PC-3 (cell line): ENCODE results near the gene BTBD2. TPM values are rescaled to one million over a fixed set of nuclear protein-coding genes. Genes with fewer than 3 reads are reported as not detected.

Experiments used
- ATAC-seq: fragments of 200-7000 bp; cut with Tn5 transposase; 2 replicates; pipeline ENCODE4 v1.9.1; 2020; ENCODE audit warnings: mild to moderate bottlenecking, moderate library complexity
- BruUV-seq: library from RNA; stranded (reverse); fragments of 400-500 nt; replicated peaks from 2 replicates; lab custom pipeline; 2021; lab: Mats Ljungman, UMichigan
- CTCF ChIA-PET: fragments of 300-600 bp; sonication (Branson Sonifier 250); formaldehyde crosslinking; loops from one replicate; lab custom pipeline; 2022; ENCODE audit warnings: antibody characterized with exemption; lab: Charles Lee
- POLR2A ChIA-PET: fragments of 300-600 bp; sonication (Branson Sonifier 250); formaldehyde crosslinking; loops from one replicate; lab custom pipeline; 2022; ENCODE audit warnings: antibody characterized with exemption; ENCODE audit not compliant: unreplicated experiment; lab: Charles Lee
- DNase-seq: peaks from one replicate; pipeline ENCODE4 v3.0.0-alpha.2; 2015
- H2AFZ ChIP-seq: fragments of 300-600 bp; sonication (generic); 2 replicates; pipeline ENCODE4 v1.6.0; 2016; ENCODE audit warnings: antibody characterized with exemption, low read length
- H3F3A ChIP-seq: fragments of 300-600 bp; sonication (generic); one replicate; pipeline ENCODE4 v1.6.0; 2017; ENCODE audit warnings: antibody characterized with exemption, low read length, control low read depth, mild to moderate bottlenecking; ENCODE audit not compliant: unreplicated experiment
- H3K27ac ChIP-seq: fragments of 300-600 bp; sonication (generic); 2 replicates; pipeline ENCODE4 v1.5.1; 2016; ENCODE audit warnings: mild to moderate bottlenecking, low read length
- H3K27me3 ChIP-seq: fragments of 300-600 bp; sonication (generic); 2 replicates; pipeline ENCODE4 v1.6.1; 2016; ENCODE audit warnings: low read length, mixed read lengths
- H3K36me3 ChIP-seq: fragments of 300-600 bp; sonication (generic); 2 replicates; pipeline ENCODE4 v1.6.1; 2016; ENCODE audit warnings: low read depth, mixed run types, low read length, mixed read lengths
- H3K4me1 ChIP-seq: fragments of 300-600 bp; sonication (generic); 2 replicates; pipeline ENCODE4 v1.5.1; 2016; ENCODE audit warnings: low read length; ENCODE audit not compliant: insufficient read depth
- H3K4me2 ChIP-seq: fragments of 300-600 bp; sonication (generic); 2 replicates; pipeline ENCODE4 v1.6.0; 2016; ENCODE audit warnings: low read length
- H3K4me3 ChIP-seq: fragments of 300-600 bp; sonication (generic); 2 replicates; pipeline ENCODE4 v1.5.1; 2016; ENCODE audit warnings: mild to moderate bottlenecking, low read length, mixed read lengths
- H3K79me2 ChIP-seq: fragments of 300-600 bp; sonication (generic); 2 replicates; pipeline ENCODE4 v1.6.1; 2017; ENCODE audit warnings: low read length, mixed read lengths
- H3K9ac ChIP-seq: fragments of 300-600 bp; sonication (generic); 2 replicates; pipeline ENCODE4 v1.6.0; 2016; ENCODE audit warnings: mild to moderate bottlenecking, low read length
- H3K9me2 ChIP-seq: fragments of 300-600 bp; sonication (generic); replicated peaks from 2 replicates; pipeline ENCODE4 v1.6.1; 2016; ENCODE audit warnings: mixed run types, low read length, mixed read lengths
- H3K9me3 ChIP-seq: fragments of 300-600 bp; sonication (generic); 2 replicates; pipeline ENCODE4 v1.6.1; 2016; ENCODE audit warnings: low read length, mixed read lengths
- H4K20me1 ChIP-seq: fragments of 300-600 bp; sonication (generic); 2 replicates; pipeline ENCODE4 v1.6.1; 2016; ENCODE audit warnings: low read length, mixed read lengths
- EZH2 ChIP-seq: fragments of 300-600 bp; sonication (generic); IDR thresholded peaks from one replicate; pipeline ENCODE4 v1.6.1; 2017; ENCODE audit warnings: antibody characterized with exemption, mild to moderate bottlenecking, low read length; ENCODE audit not compliant: unreplicated experiment
- EZH2phosphoT487 ChIP-seq: fragments of 300-600 bp; sonication (generic); IDR thresholded peaks from 2 replicates; pipeline ENCODE4 v1.6.1; 2018; ENCODE audit warnings: mild to moderate bottlenecking, antibody characterized with exemption, low read length, borderline replicate concordance
- intact Hi-C: fragments of 100-400 bp; cut with micrococcal nuclease; formaldehyde crosslinking; loops from 2 replicates; pipeline ENCODE4 v1.9.0; 2023
- total RNA-seq: library from RNA; depleted of rRNA; stranded (reverse); fragments of >200 nt; gene quantifications from 2 replicates; pipeline ENCODE4 v1.2.3, GENCODE V29; 2014
- TF ChIP-seq, protein P1 (sequence below): fragments of 300-600 bp; sonication (generic); conservative IDR thresholded peaks from 2 replicates; pipeline ENCODE4 v1.5.1; 2017; ENCODE audit warnings: antibody characterized with exemption, low read depth, mild to moderate bottlenecking, low read length

BTBD2 gene
- total RNA-seq, 1 experiment from 2014 or later, result 72.0 TPM

DNA sequence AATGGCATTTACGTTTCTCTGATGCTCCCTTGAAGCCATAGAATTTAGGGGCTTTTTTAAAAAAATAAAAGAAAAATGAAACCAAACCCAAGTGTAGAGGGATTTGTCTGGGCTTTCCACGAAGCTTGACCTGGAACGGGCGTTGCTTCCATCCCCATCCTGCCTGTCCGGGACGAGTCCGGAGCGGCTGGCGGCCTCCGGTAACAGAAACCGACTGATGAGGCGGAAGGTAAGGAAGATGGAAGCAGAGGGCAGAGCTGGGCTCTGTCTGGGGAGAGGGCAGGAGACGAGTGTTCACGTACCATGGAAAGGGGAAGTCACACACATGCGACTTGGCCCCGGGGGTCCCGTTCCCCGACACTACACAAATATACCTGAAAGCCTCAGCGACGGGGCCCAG, 34.3 kb downstream of the BTBD2 start:
- ATAC-seq (no peak), DNase-seq (no peak)
- Histone ChIP-seq H3K9me3 (no peaks in the 10 kb centered on the region), H3K9ac (no peak overlapping the region), H3K4me2 (no peak overlapping the region), H3K27me3 (no peaks in the 10 kb centered on the region), H3K79me2 (peaks cover 2% of the 10 kb centered on the region; the same call in 1 of the 2 replicates), H2AFZ (no peak overlapping the region), H3K27ac (no peak overlapping the region), H4K20me1 (no peaks in the 10 kb centered on the region), H3K9me2 (no peaks in the 10 kb centered on the region), H3K4me1 (no peaks in the 10 kb centered on the region), H3K4me3 (no peak overlapping the region), H3K36me3 (no peaks in the 10 kb centered on the region; the same call in 1 of the 2 replicates), H3F3A (no peaks in the 10 kb centered on the region)
- CTCF ChIA-PET, result no interaction called here
- no peak for TF ChIP-seq EZH2
- TF ChIP-seq, protein P1, sequence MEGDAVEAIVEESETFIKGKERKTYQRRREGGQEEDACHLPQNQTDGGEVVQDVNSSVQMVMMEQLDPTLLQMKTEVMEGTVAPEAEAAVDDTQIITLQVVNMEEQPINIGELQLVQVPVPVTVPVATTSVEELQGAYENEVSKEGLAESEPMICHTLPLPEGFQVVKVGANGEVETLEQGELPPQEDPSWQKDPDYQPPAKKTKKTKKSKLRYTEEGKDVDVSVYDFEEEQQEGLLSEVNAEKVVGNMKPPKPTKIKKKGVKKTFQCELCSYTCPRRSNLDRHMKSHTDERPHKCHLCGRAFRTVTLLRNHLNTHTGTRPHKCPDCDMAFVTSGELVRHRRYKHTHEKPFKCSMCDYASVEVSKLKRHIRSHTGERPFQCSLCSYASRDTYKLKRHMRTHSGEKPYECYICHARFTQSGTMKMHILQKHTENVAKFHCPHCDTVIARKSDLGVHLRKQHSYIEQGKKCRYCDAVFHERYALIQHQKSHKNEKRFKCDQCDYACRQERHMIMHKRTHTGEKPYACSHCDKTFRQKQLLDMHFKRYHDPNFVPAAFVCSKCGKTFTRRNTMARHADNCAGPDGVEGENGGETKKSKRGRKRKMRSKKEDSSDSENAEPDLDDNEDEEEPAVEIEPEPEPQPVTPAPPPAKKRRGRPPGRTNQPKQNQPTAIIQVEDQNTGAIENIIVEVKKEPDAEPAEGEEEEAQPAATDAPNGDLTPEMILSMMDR, result no peak
- TF ChIP-seq EZH2phosphoT487, result no peak
- POLR2A ChIA-PET, result no interaction called here
- intact Hi-C loops, result no loop called here
- no TSS peak for BruUV-seq

DNA sequence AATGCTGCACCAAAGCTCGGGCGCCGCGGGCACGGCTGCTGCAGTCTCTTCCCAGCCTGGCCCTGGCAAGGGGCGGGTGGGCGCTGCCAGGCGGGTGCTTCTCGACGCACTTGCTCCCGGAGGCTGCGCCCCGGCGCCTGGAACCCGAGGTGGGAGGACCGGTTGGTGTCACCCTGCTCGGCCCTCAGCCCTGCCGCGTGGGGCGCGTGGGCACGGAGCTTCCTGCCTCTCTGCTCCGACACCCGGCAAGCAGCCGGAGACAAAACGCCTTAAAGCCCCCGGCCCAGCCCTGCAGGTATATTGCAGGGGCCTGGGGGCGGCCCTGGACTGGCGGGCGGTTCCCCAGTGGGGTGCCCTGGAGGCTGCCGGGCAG, 34.7 kb downstream of the BTBD2 start:
- no TSS peak for BruUV-seq
- POLR2A ChIA-PET, result no interaction called here

More for the DNA sequence above, 34.7 kb downstream of the BTBD2 start:
- H3K9ac ChIP-seq, result no peak overlapping the region
- H3K4me2 ChIP-seq, result no peak overlapping the region
- no peaks in the 10 kb centered on the region for H3K9me3 ChIP-seq
- TF ChIP-seq, protein P1, result no peak
- TF ChIP-seq EZH2, result no peak
- no peak for TF ChIP-seq EZH2phosphoT487
- H3K36me3 ChIP-seq, result no peaks in the 10 kb centered on the region; the same call in 1 of the 2 replicates
- H3K4me1 ChIP-seq, result no peaks in the 10 kb centered on the region
- no peak overlapping the region for H3K4me3 ChIP-seq
- H3K79me2 ChIP-seq, result peaks cover 5% of the 10 kb centered on the region; the same call in 1 of the 2 replicates
- H2AFZ ChIP-seq, result no peak overlapping the region
- no peaks in the 10 kb centered on the region for H3K9me2 ChIP-seq
- no peaks in the 10 kb centered on the region for H3K27me3 ChIP-seq
- no peaks in the 10 kb centered on the region for H3F3A ChIP-seq
- intact Hi-C loops, result no loop called here
- DNase-seq, result no peak
- H3K27ac ChIP-seq, result no peak overlapping the region
- no peak for ATAC-seq
- CTCF ChIA-PET, result no interaction called here
- H4K20me1 ChIP-seq, result no peaks in the 10 kb centered on the region
